ENCODE measurements around the gene SPRR3. TPM values are rescaled to one million over a fixed set of nuclear protein-coding genes. Genes with fewer than 3 reads are reported as not detected.

SPRR3 gene
- total RNA-seq, 4 donors from 2014 or later = not detected

Small RNA genes within 50 kb of the gene (small RNA-seq; reads per million reads assigned to genes)
- gene AL356867.1 = not detected
- gene RF00322 = not detected
- not detected for gene SPRR1A

Other genes with a start within 250 kb of the SPRR3 start
- not detected for gene KPRP, start 243.7 kb upstream of the SPRR3 start, total RNA-seq
- gene LCE1F, start 226.6 kb upstream of the SPRR3 start, total RNA-seq = not detected
- not detected for gene LCE1E, start 215.5 kb upstream of the SPRR3 start, total RNA-seq
- not detected for gene LCE1D, start 205.0 kb upstream of the SPRR3 start, total RNA-seq
- not detected for gene LCE1C, start 195.1 kb upstream of the SPRR3 start, total RNA-seq
- gene LCE1B, start 189.8 kb upstream of the SPRR3 start, total RNA-seq = not detected
- gene LCE1A, start 174.3 kb upstream of the SPRR3 start, total RNA-seq = not detected
- gene LCE6A, start 158.9 kb upstream of the SPRR3 start, total RNA-seq = not detected
- gene LCE7A, start 141.8 kb upstream of the SPRR3 start, total RNA-seq = not detected
- gene SMCP, start 123.4 kb upstream of the SPRR3 start, total RNA-seq = not detected
- not detected for gene IVL, start 93.2 kb upstream of the SPRR3 start, total RNA-seq
- not detected for gene SPRR5, start 54.5 kb upstream of the SPRR3 start, total RNA-seq
- gene SPRR4, start 31.1 kb upstream of the SPRR3 start, total RNA-seq = not detected
- not detected for gene SPRR1A, start 17.7 kb upstream of the SPRR3 start, total RNA-seq
- not detected for gene SPRR1B, start 29.5 kb downstream of the SPRR3 start, total RNA-seq
- gene SPRR2D, start 39.4 kb downstream of the SPRR3 start, total RNA-seq = not detected
- gene SPRR2A, start 55.8 kb downstream of the SPRR3 start, total RNA-seq = not detected
- not detected for gene SPRR2B, start 69.9 kb downstream of the SPRR3 start, total RNA-seq
- gene SPRR2E, start 92.8 kb downstream of the SPRR3 start, total RNA-seq = not detected
- not detected for gene SPRR2F, start 111.8 kb downstream of the SPRR3 start, total RNA-seq
- not detected for gene SPRR2G, start 149.1 kb downstream of the SPRR3 start, total RNA-seq
- not detected for gene LELP1, start 201.7 kb downstream of the SPRR3 start, total RNA-seq
- not detected for gene PRR9, start 215.8 kb downstream of the SPRR3 start, total RNA-seq

Data from tibial nerve (tissue), 4 donors.